ENCODE measurements around the gene SCYGR2. TPM values are rescaled to one million over a fixed set of nuclear protein-coding genes. Genes with fewer than 3 reads are reported as not detected.

Gene SCYGR2
- total RNA-seq, 3 donors from 2014 or later, result not detected

DNA sequence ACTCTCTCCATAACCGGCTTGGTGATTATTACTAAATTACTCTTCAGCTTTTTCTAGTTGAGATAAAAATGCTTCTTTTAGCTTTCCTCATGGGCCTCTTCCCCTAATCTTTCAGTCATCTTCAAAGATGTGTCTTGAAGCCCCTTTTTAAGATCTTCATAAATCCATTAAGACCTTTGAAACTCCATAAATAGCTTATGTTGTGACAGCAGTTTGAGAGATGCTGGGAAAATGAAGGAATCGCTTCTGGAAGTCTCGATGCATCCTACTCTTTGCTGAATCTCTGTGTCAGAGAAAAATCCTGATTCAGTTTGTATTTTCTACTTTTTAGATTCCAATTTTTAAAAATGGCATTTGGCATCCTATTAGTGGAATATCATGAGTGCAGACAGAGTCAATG is 31.6 kb downstream of the SCYGR2 start:
- no peaks in the 10 kb centered on the region for H3K36me3 ChIP-seq
- H3K27me3 ChIP-seq, result no peaks in the 10 kb centered on the region
- no peaks in the 10 kb centered on the region for H3K9me3 ChIP-seq
- no peak overlapping the region for H3K4me3 ChIP-seq
- intact Hi-C loops (cut with DNase I; ENCODE audit: low total_unique reads), result no loop called here
- no peak for TF ChIP-seq POLR2AphosphoS5 (IDR thresholded peaks at IDR 0.05)
- no peaks in the 10 kb centered on the region for H3K4me1 ChIP-seq
- H3K27ac ChIP-seq, result no peak overlapping the region
- DNase-seq (ENCODE audit: low spot score in 2 of 2), result no peak

DNA sequence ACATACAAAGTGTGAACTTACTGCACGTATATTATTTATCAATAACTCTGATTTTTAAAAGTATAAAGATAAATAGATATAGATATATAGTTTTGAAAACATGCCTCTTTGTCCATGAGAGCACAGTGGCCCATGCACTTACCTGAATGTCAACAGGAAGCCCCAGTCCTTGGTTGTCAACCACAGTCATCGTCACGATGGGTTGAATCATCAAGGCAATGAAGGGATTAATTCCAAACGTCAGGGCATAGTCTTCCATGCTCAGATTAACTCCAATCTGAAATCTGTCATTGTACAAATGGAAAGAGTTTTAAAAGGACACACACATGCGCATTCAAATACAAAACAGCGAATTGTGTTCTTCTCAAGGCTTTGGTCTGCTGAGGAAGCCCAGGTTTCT is 34.1 kb downstream of the SCYGR2 start:
- Histone ChIP-seq H3K36me3 (no peaks in the 10 kb centered on the region), H3K9me3 (no peaks in the 10 kb centered on the region), H3K4me3 (no peak overlapping the region), H3K4me1 (no peaks in the 10 kb centered on the region), H3K27ac (no peak overlapping the region), H3K27me3 (no peaks in the 10 kb centered on the region)
- intact Hi-C loops (cut with DNase I; ENCODE audit: low total_unique reads), result no loop called here
- TF ChIP-seq CTCF (IDR thresholded peaks at IDR 0.05) (no peak), POLR2A (IDR thresholded peaks at IDR 0.05) (no peak), POLR2AphosphoS5 (IDR thresholded peaks at IDR 0.05) (no peak)
- no peak for DNase-seq (ENCODE audit: low spot score in 2 of 2)

DNA sequence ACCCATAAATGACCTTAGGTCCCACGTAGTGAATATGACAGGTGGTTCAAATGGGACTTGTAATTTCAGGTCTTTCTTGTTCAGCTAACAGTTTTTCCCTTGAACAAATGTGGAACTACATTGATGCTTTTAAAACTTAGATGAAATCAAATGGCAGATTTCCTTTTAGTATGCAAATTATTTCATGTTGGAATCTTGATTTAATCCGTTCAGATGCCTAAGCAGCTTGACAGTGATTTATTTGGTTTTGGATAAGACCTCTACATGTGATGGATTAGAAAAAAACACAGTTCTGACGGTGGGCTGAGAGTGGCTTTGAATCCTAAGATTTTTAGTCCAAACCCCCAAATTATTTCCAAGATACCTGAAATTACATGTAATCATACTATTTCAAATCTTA is 35.5 kb downstream of the SCYGR2 start:
- H3K27ac ChIP-seq, result no peak overlapping the region
- H3K4me1 ChIP-seq, result no peaks in the 10 kb centered on the region
- H3K27me3 ChIP-seq, result no peaks in the 10 kb centered on the region
- H3K9me3 ChIP-seq, result no peaks in the 10 kb centered on the region
- H3K4me3 ChIP-seq, result no peak overlapping the region
- no peak for TF ChIP-seq CTCF (IDR thresholded peaks at IDR 0.05)
- TF ChIP-seq POLR2AphosphoS5 (IDR thresholded peaks at IDR 0.05), result no peak
- no peak for TF ChIP-seq POLR2A (IDR thresholded peaks at IDR 0.05)
- DNase-seq (ENCODE audit: low spot score in 2 of 2), result no peak
- H3K36me3 ChIP-seq, result no peaks in the 10 kb centered on the region
- intact Hi-C loops (cut with DNase I; ENCODE audit: low total_unique reads), result no loop called here

- no peak overlapping the region for H3K4me3 ChIP-seq
- no peaks in the 10 kb centered on the region for H3K36me3 ChIP-seq
- intact Hi-C loops (cut with DNase I; ENCODE audit: low total_unique reads), result no loop called here
- H3K27me3 ChIP-seq, result no peaks in the 10 kb centered on the region
- DNase-seq (ENCODE audit: low spot score in 2 of 2), result no peak
- TF ChIP-seq CTCF (IDR thresholded peaks at IDR 0.05) (no peak), POLR2A (IDR thresholded peaks at IDR 0.05) (no peak), POLR2AphosphoS5 (IDR thresholded peaks at IDR 0.05) (no peak)
- H3K27ac ChIP-seq, result no peak overlapping the region
- H3K9me3 ChIP-seq, result no peaks in the 10 kb centered on the region
- no peaks in the 10 kb centered on the region for H3K4me1 ChIP-seq
Observed at GRCh38 chr2:227642656-227643055, 44.0 kb downstream of the SCYGR2 start.

GRCh38 chr2:227643990-227644551 is 45.4 kb downstream of the SCYGR2 start:
- intact Hi-C loops (cut with DNase I; ENCODE audit: low total_unique reads), result no loop called here
- no peak overlapping the region for H3K4me3 ChIP-seq
- H3K27ac ChIP-seq, result no peak overlapping the region
- H3K36me3 ChIP-seq, result no peaks in the 10 kb centered on the region
- no peaks in the 10 kb centered on the region for H3K27me3 ChIP-seq
- no peaks in the 10 kb centered on the region for H3K9me3 ChIP-seq
- H3K4me1 ChIP-seq, result no peaks in the 10 kb centered on the region
- no peak for DNase-seq (ENCODE audit: low spot score in 2 of 2)
- TF ChIP-seq POLR2AphosphoS5 (IDR thresholded peaks at IDR 0.05) (no peak), POLR2A (IDR thresholded peaks at IDR 0.05) (no peak), CTCF (IDR thresholded peaks at IDR 0.05) (no peak)

Other genes starting within 250 kb of the SCYGR2 start
- not detected for gene TM4SF20, start 219.6 kb upstream of the SCYGR2 start, total RNA-seq
- gene SCYGR1, start 210.9 kb upstream of the SCYGR2 start, total RNA-seq, result not detected
- gene AGFG1, start 126.7 kb upstream of the SCYGR2 start, total RNA-seq, result 100 to 1,000 TPM in 1 of 3 donors, 10 to 100 TPM in 2; 77.0 to 145 (median 78.4) TPM
- not detected for gene SCYGR3, start 15.9 kb downstream of the SCYGR2 start, total RNA-seq
- not detected for gene SCYGR4, start 18.6 kb downstream of the SCYGR2 start, total RNA-seq
- not detected for gene SCYGR5, start 67.9 kb downstream of the SCYGR2 start, total RNA-seq
- gene SLC19A3, start 119.1 kb downstream of the SCYGR2 start, total RNA-seq, result 100 to 1,000 TPM in 1 of 3 donors, 10 to 100 TPM in 2; 29.9 to 278 (median 46.9) TPM
- not detected for gene SCYGR6, start 125.9 kb downstream of the SCYGR2 start, total RNA-seq
- gene SCYGR7, start 129.4 kb downstream of the SCYGR2 start, total RNA-seq, result not detected
- gene SCYGR8, start 147.0 kb downstream of the SCYGR2 start, total RNA-seq, result not detected
- gene CCL20, start 214.9 kb downstream of the SCYGR2 start, total RNA-seq, result 1 to 10 TPM in 2 of 3 donors, not detected in 1; 1.3 to 6.7 TPM

Data from breast epithelium (tissue), 4 donors.